ENCODE measurements around the gene RPA1.
"Not testable (repeated sequence)": the region's sequence is repeated elsewhere in the genome, so short reads cannot be mapped to it uniquely, and the experiment has no call there.

Gene RPA1

DNA sequence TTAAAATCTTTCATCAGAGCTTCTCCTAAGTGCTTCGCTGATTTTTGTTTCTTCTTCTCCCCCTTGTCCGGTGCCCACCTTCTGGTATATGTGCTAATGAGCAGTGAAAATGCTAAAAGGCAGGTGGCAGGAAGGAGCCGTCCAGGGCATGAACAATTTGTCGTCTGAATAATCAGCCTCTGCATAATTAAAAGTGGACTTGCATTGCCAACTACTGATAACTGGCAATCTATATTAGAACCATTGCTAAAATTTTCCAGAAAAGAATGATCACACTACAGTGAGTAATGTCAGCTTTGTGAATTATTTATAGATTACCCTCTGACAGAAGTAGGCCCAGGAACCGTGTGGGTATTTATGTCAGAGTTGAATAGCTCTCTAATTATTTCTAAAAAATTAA, 39.9 kb upstream of the RPA1 start:
- TF ChIP-seq, protein P1, sequence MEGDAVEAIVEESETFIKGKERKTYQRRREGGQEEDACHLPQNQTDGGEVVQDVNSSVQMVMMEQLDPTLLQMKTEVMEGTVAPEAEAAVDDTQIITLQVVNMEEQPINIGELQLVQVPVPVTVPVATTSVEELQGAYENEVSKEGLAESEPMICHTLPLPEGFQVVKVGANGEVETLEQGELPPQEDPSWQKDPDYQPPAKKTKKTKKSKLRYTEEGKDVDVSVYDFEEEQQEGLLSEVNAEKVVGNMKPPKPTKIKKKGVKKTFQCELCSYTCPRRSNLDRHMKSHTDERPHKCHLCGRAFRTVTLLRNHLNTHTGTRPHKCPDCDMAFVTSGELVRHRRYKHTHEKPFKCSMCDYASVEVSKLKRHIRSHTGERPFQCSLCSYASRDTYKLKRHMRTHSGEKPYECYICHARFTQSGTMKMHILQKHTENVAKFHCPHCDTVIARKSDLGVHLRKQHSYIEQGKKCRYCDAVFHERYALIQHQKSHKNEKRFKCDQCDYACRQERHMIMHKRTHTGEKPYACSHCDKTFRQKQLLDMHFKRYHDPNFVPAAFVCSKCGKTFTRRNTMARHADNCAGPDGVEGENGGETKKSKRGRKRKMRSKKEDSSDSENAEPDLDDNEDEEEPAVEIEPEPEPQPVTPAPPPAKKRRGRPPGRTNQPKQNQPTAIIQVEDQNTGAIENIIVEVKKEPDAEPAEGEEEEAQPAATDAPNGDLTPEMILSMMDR (conservative IDR thresholded peaks at IDR 0.05): no peak
- TF ChIP-seq ZFX (IDR thresholded peaks at IDR 0.05): no peak
- H3K27ac ChIP-seq: no peak overlapping the region

DNA sequence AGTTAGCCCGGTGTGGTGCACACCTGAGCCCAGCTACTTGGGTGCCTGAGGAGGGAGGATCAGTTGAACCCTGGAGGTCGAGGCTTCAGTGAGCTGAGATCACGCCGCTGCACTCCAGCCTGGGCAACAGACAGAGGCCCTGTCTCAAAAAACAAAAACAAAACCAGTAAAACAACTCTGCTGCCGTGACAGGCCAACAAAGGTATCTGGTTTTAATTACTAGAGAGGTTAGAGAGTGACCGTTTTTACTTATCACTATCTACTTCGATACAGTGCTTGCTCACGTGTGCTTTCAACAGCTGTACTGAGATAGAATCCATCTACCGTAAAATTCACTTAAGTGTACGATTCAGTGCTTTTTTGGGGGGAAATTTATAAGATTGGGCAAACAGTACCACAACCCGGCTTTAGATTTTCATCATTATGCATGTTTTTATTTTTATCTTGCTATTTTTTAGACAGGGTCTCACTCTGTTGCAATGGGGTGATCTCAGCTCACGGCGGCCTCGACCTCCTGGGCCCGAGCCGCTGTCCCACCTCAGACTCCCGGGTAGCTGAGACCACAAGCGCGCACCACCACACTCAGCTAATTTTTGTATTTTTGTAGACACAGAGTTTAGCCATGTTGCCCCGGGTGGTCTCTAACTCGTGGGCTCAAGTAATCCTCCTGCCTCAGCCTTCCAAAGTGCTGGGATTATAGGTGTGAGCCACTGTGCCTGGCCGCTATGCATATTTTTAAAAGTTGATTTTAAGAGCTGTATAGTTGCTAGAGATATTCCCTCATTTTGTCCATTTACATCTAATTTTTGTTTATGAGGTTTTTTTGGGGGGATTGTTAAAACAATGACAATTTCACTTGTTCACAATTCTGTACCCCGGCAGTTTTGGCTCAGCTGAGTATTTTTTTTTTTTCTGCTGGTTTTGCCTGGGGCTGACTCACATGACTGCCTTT, 37.0 kb upstream of the RPA1 start:
- TF ChIP-seq, protein P1 (conservative IDR thresholded peaks at IDR 0.05): no peak
- TF ChIP-seq ZFX (IDR thresholded peaks at IDR 0.05): no peak
- no peak overlapping the region for H3K27ac ChIP-seq

DNA sequence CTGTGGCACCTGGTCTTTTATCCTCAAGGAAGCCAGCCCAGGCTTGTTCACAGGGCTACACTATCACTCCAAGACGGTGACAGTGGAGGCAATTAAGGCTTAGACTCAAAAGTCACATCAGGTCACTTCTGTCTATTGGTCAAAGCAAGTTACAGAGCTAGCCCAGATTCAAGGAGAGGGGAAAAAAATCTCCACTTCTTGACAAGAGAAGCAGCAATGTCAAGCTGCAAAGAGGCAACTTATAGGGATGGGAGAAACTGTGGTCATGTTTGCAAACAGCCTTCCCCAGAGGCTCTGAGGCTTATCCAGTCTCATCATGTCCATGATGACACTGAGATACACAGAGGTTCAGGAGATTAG, 36.4 kb upstream of the RPA1 start:
- no peak for TF ChIP-seq ZFX (IDR thresholded peaks at IDR 0.05)
- TF ChIP-seq, protein P1 (conservative IDR thresholded peaks at IDR 0.05): no peak
- no peak overlapping the region for H3K27ac ChIP-seq

DNA sequence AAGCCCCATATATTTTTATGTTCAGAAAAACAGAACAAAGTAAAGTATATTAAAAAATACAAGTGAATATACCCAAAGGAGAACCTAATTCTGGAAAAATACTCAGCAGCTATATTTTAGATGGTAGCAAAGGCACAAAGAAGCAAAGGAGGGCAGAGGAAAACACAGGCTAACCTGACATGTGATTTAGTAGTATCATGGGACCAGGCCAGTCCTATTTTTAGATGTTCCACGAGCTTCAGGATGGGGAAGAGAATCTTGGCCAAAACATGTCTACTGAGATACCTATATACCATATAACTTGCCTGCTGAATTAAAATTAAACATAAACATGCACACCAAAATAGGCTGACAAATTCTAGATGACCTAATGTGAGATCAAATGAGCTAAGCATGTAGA, 33.0 kb upstream of the RPA1 start:
- TF ChIP-seq, protein P1 (conservative IDR thresholded peaks at IDR 0.05): no peak
- TF ChIP-seq ZFX (IDR thresholded peaks at IDR 0.05): no peak
- no peak overlapping the region for H3K27ac ChIP-seq

DNA sequence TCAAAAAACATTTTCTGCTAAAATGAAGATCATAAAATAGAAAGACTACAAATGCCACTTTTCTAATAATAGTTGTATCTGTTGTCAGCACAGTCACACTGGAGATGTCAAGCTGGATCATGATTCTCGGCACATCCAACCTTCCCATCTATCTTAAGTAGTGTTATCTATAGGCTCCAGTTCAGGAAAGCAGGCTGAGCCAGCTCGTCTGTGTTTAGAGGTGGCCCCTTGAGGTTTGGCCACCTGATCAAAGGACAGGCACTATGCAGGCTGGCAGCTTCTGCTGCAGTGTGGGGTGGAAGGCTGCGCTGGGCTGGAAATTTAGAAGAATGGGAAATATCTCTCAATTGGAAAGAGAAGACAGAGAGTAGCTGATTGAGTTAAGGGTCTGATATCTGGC, 32.5 kb upstream of the RPA1 start:
- no peak for TF ChIP-seq ZFX (IDR thresholded peaks at IDR 0.05)
- TF ChIP-seq, protein P1 (conservative IDR thresholded peaks at IDR 0.05): no peak
- no peak overlapping the region for H3K27ac ChIP-seq

DNA sequence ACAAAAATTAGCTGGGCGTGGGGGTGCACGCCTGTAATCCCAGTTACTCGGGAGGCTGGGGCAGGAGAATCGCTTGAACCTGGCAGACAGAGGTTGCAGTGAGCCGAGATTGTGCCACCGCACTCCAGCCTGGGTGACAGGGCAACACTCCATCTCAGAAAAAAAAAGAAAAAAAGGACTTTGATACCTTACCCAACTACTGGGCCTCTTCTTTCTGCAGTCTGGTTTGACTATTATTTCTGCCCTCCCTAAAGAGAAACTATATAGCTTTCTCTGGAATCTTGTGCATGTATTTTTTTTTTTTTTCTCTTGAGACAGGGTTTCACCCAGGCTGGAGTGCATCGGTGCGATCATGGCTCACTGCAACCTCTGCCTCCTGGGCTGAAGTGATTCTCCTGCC, 32.0 kb upstream of the RPA1 start:
- H3K27ac ChIP-seq: not testable (repeated sequence)

DNA sequence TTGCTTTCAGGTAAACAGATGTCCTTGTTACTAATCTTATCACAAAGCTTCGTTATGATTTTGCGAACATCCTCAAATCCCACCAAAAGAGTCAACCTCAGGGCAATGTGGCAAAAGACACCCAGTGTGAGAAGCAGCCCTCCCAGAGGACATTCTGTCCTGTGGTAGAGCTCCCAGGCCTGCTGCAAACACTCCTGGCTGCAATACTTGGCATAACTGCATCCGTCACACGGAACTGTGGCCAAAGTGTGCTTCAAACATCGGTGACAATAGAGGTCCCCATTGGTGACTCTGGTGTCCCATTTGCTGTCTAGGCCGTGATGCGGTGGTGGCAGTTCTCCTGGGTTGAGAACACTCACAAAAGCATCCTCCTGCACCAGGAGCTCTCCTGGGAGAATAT, 29.6 kb upstream of the RPA1 start:
- no peak overlapping the region for H3K27ac ChIP-seq
- TF ChIP-seq ZFX (IDR thresholded peaks at IDR 0.05): no peak

DNA sequence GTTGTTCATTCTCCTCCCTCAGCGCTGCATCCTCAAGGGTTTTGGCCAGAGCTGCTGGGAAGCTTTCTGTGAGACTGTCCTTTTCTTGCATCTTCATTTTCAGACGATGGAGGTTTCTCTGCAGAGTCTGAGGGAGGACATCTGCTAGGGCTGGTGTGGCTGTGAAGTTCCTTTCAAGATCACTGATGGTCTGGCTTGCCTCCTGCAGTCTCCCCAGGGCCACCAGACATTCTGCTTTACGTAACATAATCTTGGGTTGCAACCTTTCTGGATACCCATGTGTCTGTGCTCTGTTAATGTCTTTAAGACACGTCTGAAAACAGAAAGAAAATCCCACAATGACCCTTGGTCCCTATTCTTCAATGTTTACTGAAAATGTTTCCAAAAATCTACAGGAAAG, 29.1 kb upstream of the RPA1 start:
- H3K27ac ChIP-seq: no peak overlapping the region
- TF ChIP-seq, protein P1 (conservative IDR thresholded peaks at IDR 0.05): no peak
- TF ChIP-seq ZFX (IDR thresholded peaks at IDR 0.05): no peak

Measured in C4-2B (cell line).